ENCODE results near the gene LCE2D.
"Not testable (repeated sequence)": the region's sequence is repeated elsewhere in the genome, so short reads cannot be mapped to it uniquely, and the experiment has no call there.

LCE2D gene

DNA sequence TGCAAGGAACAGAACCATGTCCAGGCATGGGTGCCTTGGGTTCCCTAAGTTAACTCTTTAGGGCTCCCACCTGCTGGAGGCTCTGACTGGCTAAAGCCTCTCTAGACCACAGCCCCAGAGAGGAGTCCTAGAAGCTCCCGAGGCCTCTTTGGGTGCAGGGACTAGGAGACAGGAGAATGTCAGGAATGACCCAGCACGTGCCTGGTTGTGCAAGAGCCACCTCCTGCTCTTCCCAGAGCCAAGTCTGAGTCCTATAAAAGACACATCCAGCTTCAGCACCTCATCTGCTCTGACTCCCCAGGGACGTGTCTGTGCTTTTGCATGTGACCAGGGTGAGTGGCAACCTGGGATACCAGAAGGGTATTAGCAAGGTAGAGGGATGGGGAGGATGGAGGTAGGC, at the start of gene LCE2D:
LCE2D (plus strand) TSS at position 283 of the 400 bp plus-strand sequence. CDS start 726 bp downstream, outside the sequence.
- DNase-seq: no peak

- no peak for DNase-seq
These were observed 49.7 kb upstream of the LCE2D start, which contains the start of gene LCE3B for GRCh38 chr1:152613511-152613910. Gene LCE3B (plus strand): TSS chr1:152613811. CDS start chr1:152613811, 0 bp downstream.

- no peak for DNase-seq
These were observed 41.2 kb upstream of the LCE2D start for GRCh38 chr1:152621993-152622392.

- no peak for DNase-seq
These were observed 40.4 kb upstream of the LCE2D start, which contains the start of gene LCE3A for GRCh38 chr1:152622803-152623202. Gene LCE3A (minus strand): TSS chr1:152623103. CDS start chr1:152623103, 0 bp downstream.

- no peak for DNase-seq
These were observed 39.9 kb upstream of the LCE2D start for GRCh38 chr1:152623203-152623844.

DNA sequence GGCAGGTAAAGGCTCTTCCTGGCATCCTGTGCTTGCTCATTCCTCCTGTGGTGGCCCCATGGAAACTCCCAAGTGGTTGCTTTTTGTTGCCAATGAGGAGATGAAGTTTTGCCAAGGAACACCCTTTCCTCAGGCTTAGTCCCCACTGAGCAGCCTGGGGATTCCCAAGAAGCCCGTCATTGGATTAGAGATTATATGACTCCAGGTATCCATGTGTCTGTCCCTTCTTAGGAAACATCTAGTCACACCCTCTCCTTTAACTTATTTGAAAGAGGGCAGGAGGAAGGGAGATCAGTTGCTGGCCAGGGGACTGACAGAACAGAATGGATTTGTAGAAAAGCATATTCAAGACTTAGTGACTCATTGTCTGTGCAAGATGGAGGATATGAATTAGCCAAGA, 36.4 kb upstream of the LCE2D start:
- no peak for DNase-seq

GRCh38 chr1:152630596-152630995, 32.6 kb upstream of the LCE2D start:
- no peak for DNase-seq

DNA sequence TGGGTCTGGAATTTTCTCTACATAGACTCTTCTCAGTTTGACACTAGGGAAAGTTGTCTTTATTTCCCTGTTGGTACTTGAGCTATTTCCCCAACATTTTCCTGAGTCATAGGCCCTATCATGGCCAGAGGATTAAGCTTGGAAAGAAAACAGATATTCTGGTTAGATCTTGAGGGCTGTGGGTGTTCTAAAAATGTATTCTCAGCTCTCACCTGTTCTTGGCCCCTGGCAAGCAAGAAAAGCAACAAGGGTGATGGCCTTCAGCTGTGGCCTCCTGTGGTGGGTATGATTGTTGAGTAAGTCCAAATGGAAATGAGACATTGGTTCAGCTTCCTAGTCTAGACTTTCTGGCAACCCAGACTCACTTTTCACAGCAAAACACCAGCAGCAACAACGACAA, 22.8 kb upstream of the LCE2D start:
- no peak for DNase-seq

DNA sequence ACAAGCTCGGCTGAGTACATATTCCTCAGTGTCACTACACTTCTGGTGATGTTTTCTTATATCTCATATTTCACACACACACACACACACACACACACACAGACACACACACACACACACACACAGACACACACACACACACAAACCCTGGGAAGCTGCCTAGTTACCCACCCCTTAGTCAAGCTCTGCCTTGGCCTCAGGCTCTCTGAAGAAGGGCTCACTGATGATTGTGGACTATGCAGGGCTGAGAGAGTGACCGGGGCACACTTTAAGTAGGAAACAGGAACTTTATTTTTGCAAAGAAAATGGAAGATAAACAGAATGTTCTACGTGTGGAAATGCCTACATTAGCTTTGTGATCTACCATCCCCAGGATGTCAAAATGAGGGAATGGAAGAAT, 19.2 kb upstream of the LCE2D start:
- DNase-seq: no peak

DNA sequence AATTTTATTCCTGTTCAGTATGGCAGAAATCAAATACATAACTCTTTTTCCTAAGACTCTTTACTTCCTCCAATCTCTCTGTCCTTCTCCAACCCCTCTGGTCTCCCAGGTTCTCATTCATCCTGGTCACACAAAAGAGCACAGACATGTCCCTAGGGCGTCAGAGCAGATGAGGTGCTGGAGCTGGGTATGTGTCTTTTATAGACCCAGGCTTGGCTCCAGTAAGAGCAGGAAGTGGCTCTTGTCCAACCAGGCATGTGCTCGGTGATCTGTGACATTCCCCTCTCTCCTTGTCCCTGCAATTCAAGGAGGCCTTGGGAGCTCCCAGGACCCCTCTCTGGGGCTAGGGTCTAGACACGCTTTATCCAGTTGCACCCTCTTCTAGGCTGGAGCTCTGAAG, 18.0 kb upstream of the LCE2D start:
- DNase-seq: no peak

GRCh38 chr1:152646656-152647055, 16.5 kb upstream of the LCE2D start:
- no peak for DNase-seq

DNA sequence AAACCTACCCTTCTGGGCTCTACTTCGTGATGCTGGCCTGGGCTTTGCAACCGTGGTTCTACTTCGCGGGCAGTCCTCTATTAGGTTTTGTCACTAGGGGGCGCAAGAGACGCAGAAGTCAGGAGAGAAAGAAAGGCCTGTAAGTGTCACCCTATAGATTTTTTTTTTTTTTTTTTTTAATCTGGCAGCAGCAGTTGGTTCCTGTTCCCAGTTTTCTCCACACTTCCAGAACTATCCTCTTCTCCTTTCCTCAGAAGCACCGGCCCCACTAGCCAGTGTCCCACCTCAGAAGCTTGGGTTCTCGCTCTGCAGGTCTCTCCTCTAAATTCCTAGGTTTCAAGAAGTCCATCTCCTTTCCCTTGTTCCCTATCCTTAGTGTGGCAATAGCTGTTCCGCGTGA, 9.1 kb upstream of the LCE2D start:
- DNase-seq: peak; percentile 36

GRCh38 chr1:152656459-152656858, 6.7 kb upstream of the LCE2D start:
- DNase-seq: no peak

- no peak for DNase-seq
These were observed 5.5 kb upstream of the LCE2D start for GRCh38 chr1:152657677-152658076.

DNA sequence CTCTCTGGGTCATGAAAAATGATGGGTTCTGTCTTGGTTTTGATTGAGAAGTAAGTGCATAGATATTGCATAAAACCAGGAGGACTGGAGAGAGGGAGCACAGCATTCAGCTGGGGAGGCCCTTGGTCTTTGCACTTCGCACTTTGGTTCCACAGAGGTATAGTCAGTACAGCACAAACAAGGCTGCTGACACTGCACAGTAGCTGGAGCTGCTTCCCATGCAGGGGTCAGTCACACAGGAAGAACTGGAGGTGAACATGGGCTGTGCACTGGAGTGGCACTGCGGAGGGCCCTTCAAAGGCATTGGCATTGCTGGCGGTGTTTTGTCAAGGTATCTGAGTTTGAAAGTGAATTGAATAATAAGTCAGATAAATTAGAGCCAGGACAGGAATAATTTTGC, 4.5 kb upstream of the LCE2D start:
- no peak for DNase-seq

DNA sequence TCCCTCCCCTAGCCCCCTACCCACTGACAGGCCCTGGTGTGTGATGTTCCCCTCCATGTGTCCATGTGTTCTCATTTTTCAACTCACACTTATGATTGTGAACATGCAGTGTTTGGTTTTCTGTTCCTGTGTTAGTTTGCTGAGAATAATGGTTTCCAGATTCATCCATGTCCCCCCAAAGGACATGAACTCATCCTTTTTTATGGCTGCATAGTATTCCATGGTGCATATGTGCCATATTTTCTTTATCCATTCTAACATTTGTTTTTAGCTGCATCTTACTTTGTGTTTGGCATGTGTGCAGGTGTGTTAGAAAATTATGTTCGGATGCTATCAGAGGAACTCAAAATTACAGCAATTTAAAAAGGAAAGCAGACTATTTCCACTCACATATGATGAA, 3.0 kb downstream of the LCE2D start:
- not testable (repeated sequence) for DNase-seq

DNA sequence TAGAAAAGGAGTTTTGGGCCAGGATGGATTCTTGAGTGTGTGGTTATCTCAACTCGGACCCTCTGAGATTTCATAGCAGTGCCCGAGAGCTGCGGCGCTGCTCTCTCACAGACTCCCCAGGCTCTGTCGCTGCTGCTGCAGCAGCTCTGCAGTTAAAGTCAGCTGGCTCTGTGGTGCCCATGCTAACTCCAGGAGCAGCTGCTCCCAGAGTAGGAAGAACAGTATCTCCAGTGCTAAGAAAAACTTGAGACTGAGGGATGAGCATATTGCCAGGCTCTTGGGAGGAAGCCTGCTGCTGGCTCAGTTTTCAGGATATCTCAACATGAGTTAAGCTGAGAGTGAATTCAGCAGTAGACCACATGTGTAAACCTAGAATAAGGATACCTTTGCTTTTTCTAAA, 4.5 kb downstream of the LCE2D start:
- no peak for DNase-seq

- no peak for DNase-seq
These were observed 9.8 kb downstream of the LCE2D start for GRCh38 chr1:152673016-152673415.

DNA sequence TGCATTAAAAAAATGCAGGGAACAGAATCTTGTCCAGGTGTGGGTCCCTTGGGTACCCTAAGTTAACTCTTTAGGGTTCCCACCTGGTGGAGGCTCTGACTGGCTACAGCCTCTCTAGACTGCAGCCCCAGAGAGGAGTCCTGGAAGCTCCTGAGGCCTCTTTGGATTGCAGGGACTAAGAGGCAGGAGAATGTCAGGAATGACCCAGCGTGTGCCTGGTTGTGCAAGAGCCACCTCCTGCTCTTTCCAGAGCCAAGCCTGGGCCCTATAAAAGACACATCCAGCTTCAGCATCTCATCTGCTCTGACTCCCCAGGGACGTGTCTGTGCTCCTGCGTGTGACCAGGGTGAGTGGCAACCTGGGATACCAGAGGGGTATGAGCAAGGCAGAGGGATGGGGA, 11.8 kb downstream of the LCE2D start, which contains the start of gene LCE2C:
LCE2C (plus strand) TSS at position 297 of the 400 bp plus-strand sequence. CDS start 737 bp downstream, outside the sequence.
- DNase-seq: not testable (repeated sequence)

DNA sequence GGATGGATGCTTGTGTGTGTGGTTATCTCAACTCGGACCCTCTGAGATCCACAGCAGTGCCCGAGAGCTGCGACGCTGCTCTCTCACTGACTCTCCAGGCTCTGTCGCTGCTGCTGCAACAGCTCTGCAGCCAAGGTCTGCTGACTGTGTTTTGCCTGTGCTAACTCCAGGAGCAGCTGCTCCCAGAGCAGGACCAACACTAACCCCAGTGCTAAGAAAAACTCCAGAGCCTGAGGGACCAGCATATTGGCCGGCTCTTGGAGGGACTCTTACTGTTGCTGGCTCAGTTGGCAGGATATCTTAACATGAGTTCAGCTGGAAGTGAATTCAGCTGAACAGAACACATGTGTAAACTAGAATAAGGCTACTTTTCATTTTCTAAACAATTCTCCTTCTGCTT, 16.3 kb downstream of the LCE2D start:
- no peak for DNase-seq

DNA sequence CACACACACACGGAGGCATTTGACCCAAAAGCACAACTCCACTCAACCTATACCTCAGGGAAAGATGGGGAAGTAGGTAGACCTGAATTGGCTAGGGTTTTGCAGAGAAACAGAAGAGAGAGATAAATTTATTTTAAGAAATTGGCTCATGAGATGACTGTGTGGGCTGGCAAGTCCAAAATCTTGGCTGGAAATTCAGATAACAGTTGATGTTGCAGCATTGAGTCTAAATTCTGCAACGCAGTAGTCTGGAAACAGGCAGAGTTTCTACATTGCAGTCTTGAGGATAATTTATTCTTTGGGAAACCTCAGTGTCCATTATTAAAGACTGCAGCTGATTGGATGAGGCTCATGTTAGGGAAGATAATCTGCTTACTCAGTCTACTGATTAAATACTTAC, 18.4 kb downstream of the LCE2D start:
- no peak for DNase-seq

GRCh38 chr1:152683846-152684245, 20.7 kb downstream of the LCE2D start:
- DNase-seq: no peak

DNA sequence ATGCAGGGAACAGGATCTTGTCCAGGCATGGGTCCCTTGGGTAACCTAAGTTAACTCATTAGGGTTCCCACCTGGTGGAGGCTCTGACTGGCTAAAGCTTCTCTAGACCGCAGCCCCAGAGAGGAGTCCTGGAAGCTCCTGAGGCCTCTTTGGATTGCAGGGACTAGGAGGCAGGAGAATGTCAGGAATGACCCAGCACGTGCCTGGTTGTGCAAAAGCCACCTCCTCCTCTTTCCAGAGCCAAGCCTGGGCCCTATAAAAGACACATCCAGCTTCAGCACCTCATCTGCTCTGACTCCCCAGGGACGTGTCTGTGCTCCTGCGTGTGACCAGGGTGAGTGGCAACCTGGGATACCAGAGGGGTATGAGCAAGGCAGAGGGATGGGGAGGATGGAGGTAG, 22.6 kb downstream of the LCE2D start, which contains the start of gene LCE2B:
LCE2B (plus strand) TSS at position 301 of the 400 bp plus-strand sequence. CDS start 721 bp downstream, outside the sequence.
- not testable (repeated sequence) for DNase-seq

DNA sequence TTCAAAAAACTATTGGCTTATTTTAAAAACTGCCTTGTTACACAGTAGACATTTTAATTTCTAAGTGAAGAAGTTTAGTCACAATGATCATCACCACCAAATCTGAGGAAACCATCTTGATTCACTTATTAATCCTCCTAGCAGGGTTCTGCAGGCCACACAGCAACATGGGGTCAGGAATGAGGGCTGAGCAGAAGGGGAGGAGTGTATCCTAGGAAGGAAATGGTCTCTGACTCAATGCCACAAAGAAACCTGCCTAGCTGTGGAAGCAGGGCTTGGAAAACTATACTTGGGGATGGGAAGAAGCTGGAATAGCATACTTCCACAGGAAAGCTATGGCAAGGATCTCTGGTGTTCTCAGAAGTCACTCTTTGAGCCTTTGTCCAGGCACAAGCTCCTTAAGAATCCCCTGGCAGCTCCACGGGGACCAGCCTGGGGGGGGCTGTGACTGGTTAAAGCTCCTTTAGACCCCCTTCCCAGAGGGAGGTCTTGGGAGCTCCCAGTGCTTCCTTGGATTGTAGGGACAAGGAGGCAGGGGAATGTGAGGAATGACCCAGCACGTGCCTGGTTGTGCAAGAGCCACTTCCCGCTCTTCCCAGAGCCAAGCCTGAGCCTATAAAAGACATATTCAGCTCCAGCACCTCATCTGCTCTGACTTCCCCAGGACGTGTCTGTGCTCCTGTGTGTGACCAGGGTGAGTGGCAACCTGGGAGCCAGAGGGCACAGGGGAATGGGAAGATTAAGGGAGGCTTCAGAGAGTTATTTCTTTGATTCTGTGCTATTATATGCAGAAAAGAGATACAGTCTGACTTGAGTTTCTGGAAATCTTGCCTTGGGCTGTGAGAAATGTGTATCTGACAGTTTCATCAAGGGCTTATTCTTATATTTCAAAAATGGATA, 34.8 kb downstream of the LCE2D start, which contains the start of gene LCE2A:
LCE2A (plus strand) TSS at position 645 of the 900 bp plus-strand sequence. CDS start 557 bp downstream, outside the sequence.
- DNase-seq: no peak
